HEK293 (cell line): Measurements from ENCODE around the gene FNDC3A.

Source experiments
- CTCF ChIA-PET: fragments of 350-600 bp; formaldehyde crosslinking; extraction: SDS; loops from one replicate; lab custom pipeline; 2021; ENCODE audit warnings: antibody characterized with exemption; lab: Yijun Ruan, JAX
- POLR2A ChIA-PET: fragments of 300-600 bp; formaldehyde crosslinking; extraction: SDS; loops from one replicate; lab custom pipeline; 2020; ENCODE audit warnings: antibody characterized with exemption, inconsistent platforms; lab: Yijun Ruan, JAX
- H3K27ac ChIP-seq: fragments of 200-500 bp; sonication (Bioruptor generic); 2 replicates; pipeline ENCODE4 v1.5.1; 2014; ENCODE audit warnings: low read depth, low read length, control low read depth, inconsistent platforms; ENCODE audit errors: extremely low read depth
- H3K36me3 ChIP-seq, 2 experiments: fragments of 200-500 bp in 1 of 2; sonication (Bioruptor generic) in 1 of 2; 1 replicate in 1 of 2; 2 replicates in 1 of 2; pipeline ENCODE4 v1.5.1; 2014 to 2017; ENCODE audit warnings: inconsistent platforms in 2 of 2, low read length in 2 of 2; ENCODE audit not compliant: control insufficient read depth in 2 of 2, insufficient read depth in 1 of 2
- H3K4me1 ChIP-seq: fragments of 200-500 bp; sonication (Bioruptor generic); 2 replicates; pipeline ENCODE4 v1.5.1; 2014; ENCODE audit warnings: mild to moderate bottlenecking, low read length, inconsistent platforms; ENCODE audit not compliant: control insufficient read depth, insufficient read depth
- H3K4me3 ChIP-seq: 2 replicates; pipeline ENCODE4 v1.5.1; 2011; ENCODE audit warnings: low read depth, mild to moderate bottlenecking, control low read depth, low read length, moderate library complexity
- H3K9me3 ChIP-seq: fragments of 200-500 bp; sonication (Bioruptor generic); 2 replicates; pipeline ENCODE4 v1.5.1; 2014; ENCODE audit warnings: low read depth, low read length, inconsistent platforms; ENCODE audit not compliant: control insufficient read depth, insufficient read depth
- BCL6B ChIP-seq: fragments of 450-650 bp; formaldehyde crosslinking; IDR thresholded peaks from 2 replicates; pipeline ENCODE4 v1.5.1; 2017; ENCODE audit warnings: missing biosample characterization, missing genetic modification characterization
- FEZF1 ChIP-seq: fragments of 450-650 bp; formaldehyde crosslinking; IDR thresholded peaks from 2 replicates; pipeline ENCODE4 v1.5.1; 2016; ENCODE audit warnings: missing biosample characterization, missing genetic modification characterization
- GLI4 ChIP-seq: fragments of 450-650 bp; formaldehyde crosslinking; IDR thresholded peaks from 2 replicates; pipeline ENCODE4 v1.5.1; 2016; ENCODE audit warnings: missing biosample characterization, missing genetic modification characterization
- GLIS1 ChIP-seq: fragments of 450-650 bp; formaldehyde crosslinking; IDR thresholded peaks from 2 replicates; pipeline ENCODE4 v1.5.1; 2016; ENCODE audit warnings: missing biosample characterization, missing genetic modification characterization
- PRDM10 ChIP-seq: fragments of 450-650 bp; formaldehyde crosslinking; IDR thresholded peaks from 2 replicates; pipeline ENCODE4 v1.5.1; 2016; ENCODE audit warnings: missing biosample characterization, missing genetic modification characterization
- PRDM4 ChIP-seq: fragments of 450-650 bp; formaldehyde crosslinking; IDR thresholded peaks from 2 replicates; pipeline ENCODE4 v1.5.1; 2017; ENCODE audit warnings: missing biosample characterization, missing genetic modification characterization
- SCRT2 ChIP-seq: fragments of 450-650 bp; formaldehyde crosslinking; IDR thresholded peaks from 2 replicates; pipeline ENCODE4 v1.5.1; 2016; ENCODE audit warnings: missing biosample characterization, missing genetic modification characterization
- YY1 ChIP-seq: fragments of 450-650 bp; formaldehyde crosslinking; IDR thresholded peaks from 2 replicates; pipeline ENCODE4 v1.5.1; 2018; ENCODE audit warnings: missing biosample characterization, missing genetic modification characterization
- ZBTB17 ChIP-seq: fragments of 450-650 bp; formaldehyde crosslinking; IDR thresholded peaks from 2 replicates; pipeline ENCODE4 v1.5.1; 2016; ENCODE audit warnings: missing biosample characterization, missing genetic modification characterization
- ZBTB6 ChIP-seq: fragments of 450-650 bp; formaldehyde crosslinking; IDR thresholded peaks from 2 replicates; pipeline ENCODE4 v1.5.1; 2017; ENCODE audit warnings: missing biosample characterization, missing genetic modification characterization
- ZIC2 ChIP-seq: fragments of 450-650 bp; formaldehyde crosslinking; IDR thresholded peaks from 2 replicates; pipeline ENCODE4 v1.5.1; 2016; ENCODE audit warnings: missing biosample characterization, missing genetic modification characterization
- ZNF138 ChIP-seq: fragments of 450-650 bp; formaldehyde crosslinking; IDR thresholded peaks from 2 replicates; pipeline ENCODE4 v1.5.1; 2016; ENCODE audit warnings: missing biosample characterization, missing genetic modification characterization, borderline replicate concordance
- ZNF146 ChIP-seq: fragments of 450-650 bp; formaldehyde crosslinking; IDR thresholded peaks from 2 replicates; pipeline ENCODE4 v1.5.1; 2016; ENCODE audit warnings: missing biosample characterization, missing genetic modification characterization
- ZNF266 ChIP-seq: fragments of 450-650 bp; formaldehyde crosslinking; IDR thresholded peaks from 2 replicates; pipeline ENCODE4 v1.5.1; 2016; ENCODE audit warnings: missing biosample characterization, missing genetic modification characterization, low read depth
- ZNF555 ChIP-seq: fragments of 450-650 bp; formaldehyde crosslinking; conservative IDR thresholded peaks from 2 replicates; pipeline ENCODE4 v1.5.1; 2017; ENCODE audit warnings: missing biosample characterization, mild to moderate bottlenecking, missing genetic modification characterization, inconsistent platforms
- ZNF558 ChIP-seq: fragments of 450-650 bp; formaldehyde crosslinking; IDR thresholded peaks from 2 replicates; pipeline ENCODE4 v1.5.1; 2016; ENCODE audit warnings: missing biosample characterization, missing genetic modification characterization
- ZNF580 ChIP-seq: fragments of 450-650 bp; formaldehyde crosslinking; IDR thresholded peaks from 2 replicates; pipeline ENCODE4 v1.5.1; 2016; ENCODE audit warnings: missing biosample characterization, missing genetic modification characterization
- ZNF639 ChIP-seq: fragments of 450-650 bp; formaldehyde crosslinking; IDR thresholded peaks from 2 replicates; pipeline ENCODE4 v1.5.1; 2016; ENCODE audit warnings: missing biosample characterization, missing genetic modification characterization
- ZNF654 ChIP-seq: fragments of 450-650 bp; formaldehyde crosslinking; IDR thresholded peaks from 2 replicates; pipeline ENCODE4 v1.5.1; 2016; ENCODE audit warnings: low read depth, missing biosample characterization, missing genetic modification characterization
- ZNF660 ChIP-seq: fragments of 450-650 bp; IDR thresholded peaks from 2 replicates; pipeline ENCODE4 v1.5.1; 2018; ENCODE audit warnings: missing biosample characterization, mild to moderate bottlenecking, missing genetic modification characterization
- ZSCAN30 ChIP-seq: fragments of 450-650 bp; IDR thresholded peaks from 2 replicates; pipeline ENCODE4 v1.5.1; 2018; ENCODE audit warnings: missing biosample characterization, mild to moderate bottlenecking, missing genetic modification characterization, moderate library complexity

The FNDC3A gene

GRCh38 chr13:48975101-48975855 lies 434 bp upstream of the FNDC3A start:
- ChIA-PET CTCF (interaction anchor here (0.6 kb wide), 1 partner anchor 202 kb away, joined by 3 read pairs; no protein-coding TSS in a partner anchor), POLR2A (no interaction called here)
- Histone ChIP-seq H3K36me3 (no peaks in the 10 kb centered on the region), H3K9me3 (no peaks in the 10 kb centered on the region), H3K27ac (peak overlapping the region; percentile 98), H3K4me1 (peaks cover 16% of the 10 kb centered on the region; the same call in 1 of the 2 replicates), H3K4me3 (peak overlapping the region; percentile 74)
- TF ChIP-seq ZBTB6 (tag by site-specific recombination) (no peak), ZIC2 (tag by site-specific recombination) (peak; percentile 41; the same call in 1 of the 2 replicates), YY1 (tag by site-specific recombination) (no peak), ZSCAN30 (tag by site-specific recombination) (peak; percentile 13; the same call in 1 of the 2 replicates), PRDM4 (tag by site-specific recombination) (peak; percentile 92), ZNF555 (tag by site-specific recombination) (no peak), ZBTB17 (tag by site-specific recombination) (no peak), FEZF1 (tag by site-specific recombination) (peak; percentile 52; the same call in 1 of the 2 replicates), ZNF146 (tag by site-specific recombination) (no peak), ZNF660 (tag by site-specific recombination) (peak; percentile 23; the same call in 1 of the 2 replicates), PRDM10 (tag by site-specific recombination) (no peak), ZNF580 (tag by site-specific recombination) (no peak), GLIS1 (tag by site-specific recombination) (0 out of 2 replicates have a peak, but pooled peaks have one; percentile 33)

- no peaks in the 10 kb centered on the region for H3K9me3 ChIP-seq
- H3K36me3 ChIP-seq, result no peaks in the 10 kb centered on the region
- POLR2A ChIA-PET, result interaction anchor here (0.6 to 1.5 kb wide), 5 partner anchors 20 to 1935 kb away, joined by 3 to 5 read pairs (median 3); no protein-coding TSS in a partner anchor
- CTCF ChIA-PET, result no interaction called here
- peak overlapping the region; percentile 74 for H3K4me3 ChIP-seq
- H3K27ac ChIP-seq, result peak overlapping the region; percentile 98
- peaks cover 16% of the 10 kb centered on the region; the same call in 1 of the 2 replicates for H3K4me1 ChIP-seq
- TF ChIP-seq ZNF654 (no peak), SCRT2 (tag by site-specific recombination) (peak; percentile 96), ZIC2 (tag by site-specific recombination) (no peak), GLI4 (tag by site-specific recombination) (0 out of 2 replicates have a peak, but pooled peaks have one; percentile 38), ZNF266 (tag by site-specific recombination) (no peak), ZNF558 (tag by site-specific recombination) (no peak), BCL6B (peak; percentile 41; the same call in 1 of the 2 replicates), FEZF1 (tag by site-specific recombination) (peak; percentile 74), ZNF138 (tag by site-specific recombination) (no peak), ZNF639 (peak; percentile 53; the same call in 1 of the 2 replicates)
Observed at GRCh38 chr13:48976576-48977285, 1.0 kb downstream of the FNDC3A start.
